Suprapubic skin (tissue), 4 donors: Measurements from ENCODE around the gene ADGRE3. TPM values are rescaled to one million over a fixed set of nuclear protein-coding genes. Genes with fewer than 3 reads are reported as not detected.
A peak's percentile ranks its signal among the peaks of the same experiment; 100 is the strongest.

Experiments used
- DNase-seq, 2 donors: peaks; one replicate each; pipeline ENCODE4 v3.0.0-alpha.2; 2019; ENCODE audit warnings: low spot score in 2 of 2
- H3K27ac ChIP-seq: fragments of 200-600 bp; sonication (generic); one replicate; pipeline ENCODE4 v1.5.1; 2019
- H3K27me3 ChIP-seq: fragments of 200-600 bp; sonication (generic); one replicate; pipeline ENCODE4 v1.5.1; 2019
- H3K36me3 ChIP-seq: fragments of 200-600 bp; sonication (generic); one replicate; pipeline ENCODE4 v1.5.1; 2019
- H3K4me1 ChIP-seq: fragments of 200-600 bp; sonication (generic); one replicate; pipeline ENCODE4 v1.5.1; 2019
- H3K4me3 ChIP-seq: fragments of 200-600 bp; sonication (generic); one replicate; pipeline ENCODE4 v1.5.1; 2019; ENCODE audit warnings: mild to moderate bottlenecking
- H3K9me3 ChIP-seq: fragments of 200-600 bp; sonication (generic); one replicate; pipeline ENCODE4 v1.5.1; 2019
- EP300 ChIP-seq: sonication (generic); formaldehyde crosslinking; IDR thresholded peaks from one replicate; pipeline ENCODE4 v1.6.1; 2017; ENCODE audit warnings: antibody characterized with exemption
- POLR2A ChIP-seq, 2 donors: fragments of 450-650 bp; IDR thresholded peaks; one replicate each; pipeline ENCODE4 v1.6.1; 2017; ENCODE audit warnings: antibody characterized with exemption in 2 of 2, mild to moderate bottlenecking in 2 of 2, moderate library complexity in 2 of 2
- POLR2AphosphoS5 ChIP-seq, 3 donors: sonication (generic); formaldehyde crosslinking; IDR thresholded peaks; one replicate each; pipeline ENCODE4 v1.6.1; 2017; ENCODE audit warnings: antibody characterized with exemption in 3 of 3
- WGBS: methylation state at CpG from one replicate; pipeline ENCODE4 v1.1.5; 2018; 5-methylcytosine and 5-hydroxymethylcytosine counted together
- total RNA-seq, 4 donors: library from RNA; depleted of rRNA; stranded (reverse); fragments of >200 nt; gene quantifications; one replicate each; pipeline ENCODE4 v1.1.0, GENCODE V29; 2016
- TF ChIP-seq, protein P1 (sequence below), 2 donors: fragments of 200-600 bp in 1 of 2; fragments of 450-650 bp in 1 of 2; sonication (generic) in 1 of 2; IDR thresholded peaks; one replicate each; pipeline ENCODE4 v1.5.1; 2016 to 2019; ENCODE audit warnings: antibody characterized with exemption in 2 of 2, mild to moderate bottlenecking in 1 of 2, moderate library complexity in 1 of 2

ADGRE3 gene
- total RNA-seq, 4 donors from 2014 or later: not detected

DNA sequence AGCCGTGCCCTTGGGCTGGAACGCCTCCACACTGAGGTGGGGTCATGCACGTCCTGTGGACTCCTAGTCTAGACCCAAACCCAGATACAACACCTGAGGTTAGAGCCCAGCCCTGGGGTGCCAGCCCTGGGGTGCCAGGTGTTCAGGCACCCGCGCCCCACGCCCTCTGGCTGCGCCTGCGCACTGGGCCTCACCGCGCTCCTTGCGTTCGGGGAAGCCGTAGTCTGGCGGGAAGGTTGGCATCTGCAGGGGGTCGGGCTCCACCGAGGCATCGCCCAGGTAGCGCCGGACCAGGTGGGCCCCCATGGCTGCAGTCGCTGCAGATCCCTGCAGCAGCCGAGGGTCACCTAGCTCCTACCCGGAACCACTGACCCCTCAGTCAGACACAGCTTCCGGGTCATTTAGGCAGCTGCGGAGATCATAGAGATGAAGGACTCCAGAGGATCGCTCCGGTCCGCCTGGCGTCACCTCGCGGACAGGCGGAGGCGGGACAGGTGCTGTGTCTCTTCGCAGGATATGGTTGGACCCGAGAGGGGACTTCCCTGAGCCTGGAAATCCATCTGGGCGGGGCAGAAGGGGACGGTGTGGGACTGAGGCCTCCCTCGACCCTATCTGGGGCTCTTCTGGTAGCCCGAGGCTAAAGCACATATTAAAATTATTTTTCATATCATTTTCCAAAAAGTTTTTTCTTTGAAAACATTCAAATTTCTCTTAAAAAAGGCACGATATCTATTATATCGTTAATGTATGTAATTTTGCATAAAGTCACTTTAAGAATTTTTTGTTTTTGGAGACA lies 102.8 kb downstream of the ADGRE3 start, which contains the start of gene NDUFB7:
NDUFB7 (minus strand) TSS at position 372 of the 796 bp plus-strand sequence; CDS start at position 306, 66 bp downstream.
- peak; percentile 94 for DNase-seq
- Histone ChIP-seq H3K9me3 (no peaks in the 10 kb centered on the region), H3K27me3 (no peaks in the 10 kb centered on the region), H3K27ac (peak within 1 kb of the TSS; percentile 83), H3K4me3 (peak within 1 kb of the TSS; percentile 73), H3K4me1 (peaks cover 25% of the 10 kb centered on the region), H3K36me3 (peaks cover 6% of the 10 kb centered on the region)
- 5% methylated on average over 21 of the region's 40 CpGs for WGBS
- TF ChIP-seq POLR2A (IDR thresholded peaks at IDR 0.05): peak in 1 of 2 donors; percentile 34
- TF ChIP-seq, protein P1, sequence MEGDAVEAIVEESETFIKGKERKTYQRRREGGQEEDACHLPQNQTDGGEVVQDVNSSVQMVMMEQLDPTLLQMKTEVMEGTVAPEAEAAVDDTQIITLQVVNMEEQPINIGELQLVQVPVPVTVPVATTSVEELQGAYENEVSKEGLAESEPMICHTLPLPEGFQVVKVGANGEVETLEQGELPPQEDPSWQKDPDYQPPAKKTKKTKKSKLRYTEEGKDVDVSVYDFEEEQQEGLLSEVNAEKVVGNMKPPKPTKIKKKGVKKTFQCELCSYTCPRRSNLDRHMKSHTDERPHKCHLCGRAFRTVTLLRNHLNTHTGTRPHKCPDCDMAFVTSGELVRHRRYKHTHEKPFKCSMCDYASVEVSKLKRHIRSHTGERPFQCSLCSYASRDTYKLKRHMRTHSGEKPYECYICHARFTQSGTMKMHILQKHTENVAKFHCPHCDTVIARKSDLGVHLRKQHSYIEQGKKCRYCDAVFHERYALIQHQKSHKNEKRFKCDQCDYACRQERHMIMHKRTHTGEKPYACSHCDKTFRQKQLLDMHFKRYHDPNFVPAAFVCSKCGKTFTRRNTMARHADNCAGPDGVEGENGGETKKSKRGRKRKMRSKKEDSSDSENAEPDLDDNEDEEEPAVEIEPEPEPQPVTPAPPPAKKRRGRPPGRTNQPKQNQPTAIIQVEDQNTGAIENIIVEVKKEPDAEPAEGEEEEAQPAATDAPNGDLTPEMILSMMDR (IDR thresholded peaks at IDR 0.05): peak; percentile 48 to 76
- TF ChIP-seq EP300: no peak
- peak in 2 of 3 donors; percentile 75 to 88 for TF ChIP-seq POLR2AphosphoS5 (IDR thresholded peaks at IDR 0.05)

DNA sequence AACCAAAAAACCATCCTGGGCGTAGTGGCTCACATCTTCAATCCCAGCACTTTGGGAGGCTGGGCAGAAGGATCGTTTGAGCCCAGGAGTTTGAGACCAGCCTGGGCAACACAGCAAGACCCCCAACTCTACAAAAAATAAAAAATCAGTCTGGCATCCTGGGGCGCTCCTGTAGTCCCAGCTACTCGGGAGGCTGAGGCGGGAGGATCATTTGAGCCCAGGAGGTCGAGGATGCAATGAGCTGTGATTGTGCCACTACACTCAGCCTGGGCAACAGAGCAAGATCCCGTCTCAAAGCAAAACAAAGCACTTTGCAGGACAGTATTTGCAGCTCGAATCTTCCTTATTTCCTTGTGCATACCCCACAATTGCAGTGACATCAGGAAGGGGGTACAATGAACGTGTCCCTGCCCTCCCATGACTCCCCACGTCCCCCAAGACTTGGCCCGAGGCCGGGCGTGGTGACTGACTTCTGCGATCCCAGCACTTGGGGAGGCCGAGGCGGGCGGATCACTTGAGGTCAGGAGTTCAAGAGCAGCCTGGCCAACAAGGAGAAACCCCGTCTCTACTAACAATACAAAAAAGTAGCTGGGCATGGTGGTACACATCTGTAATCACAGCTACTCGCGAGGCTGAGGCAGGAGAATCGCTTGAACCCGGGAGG lies 103.6 kb downstream of the ADGRE3 start:
- WGBS: 49% methylated on average over 21 of the region's 22 CpGs
- H3K27ac ChIP-seq: peak overlapping the region; percentile 83

More for the DNA sequence above, 103.6 kb downstream of the ADGRE3 start:
- Histone ChIP-seq H3K27me3 (no peaks in the 10 kb centered on the region), H3K36me3 (peaks cover 15% of the 10 kb centered on the region), H3K4me3 (peak overlapping the region; percentile 73), H3K9me3 (no peaks in the 10 kb centered on the region), H3K4me1 (peaks cover 25% of the 10 kb centered on the region)
- no peak for DNase-seq
- TF ChIP-seq POLR2A (IDR thresholded peaks at IDR 0.05) (no peak), POLR2AphosphoS5 (IDR thresholded peaks at IDR 0.05) (no peak), EP300 (no peak)
- TF ChIP-seq, protein P1 (IDR thresholded peaks at IDR 0.05): no peak

Other genes starting within 250 kb of the ADGRE3 start
- 10 to 100 TPM in 3 of 4 donors, 1 to 10 TPM in 1; 8.6 to 21.2 (median 14.9) TPM for gene PKN1, start 241.5 kb downstream of the ADGRE3 start, total RNA-seq
- under 1 TPM in 1 of 4 donors, not detected in 3; 0.47 TPM for gene PTGER1, start 199.5 kb downstream of the ADGRE3 start, total RNA-seq
- 100 to 1,000 TPM in 3 of 4 donors, 10 to 100 TPM in 1; 85.8 to 111 (median 105) TPM for gene GIPC1, start 178.7 kb downstream of the ADGRE3 start, total RNA-seq
- gene DNAJB1, start 156.4 kb downstream of the ADGRE3 start, total RNA-seq: 100 to 1,000 TPM in 3 of 4 donors, 10 to 100 TPM in 1; 54.5 to 197 (median 145) TPM
- gene TECR, start 145.2 kb downstream of the ADGRE3 start, total RNA-seq: 100 to 1,000 TPM; 111 to 176 (median 150) TPM
- 100 to 1,000 TPM; 196 to 394 (median 340) TPM for gene NDUFB7, start 102.8 kb downstream of the ADGRE3 start, total RNA-seq
- not detected for gene CLEC17A, start 91.8 kb downstream of the ADGRE3 start, total RNA-seq
- gene ZNF333, start 15.2 kb upstream of the ADGRE3 start, total RNA-seq: 10 to 100 TPM in 3 of 4 donors, 1 to 10 TPM in 1; 8.7 to 43.1 (median 16.8) TPM
- gene ADGRE2, start 103.7 kb upstream of the ADGRE3 start, total RNA-seq: 10 to 100 TPM in 3 of 4 donors, 1 to 10 TPM in 1; 8.1 to 14.3 (median 12.9) TPM
- 1 to 10 TPM in 3 of 4 donors, under 1 TPM in 1; 0.91 to 3.7 (median 2.7) TPM for gene OR7A5, start 160.3 kb upstream of the ADGRE3 start, total RNA-seq
- gene OR7C1, start 160.3 kb upstream of the ADGRE3 start, total RNA-seq: 10 to 100 TPM in 1 of 4 donors, 1 to 10 TPM in 3; 4.4 to 11.2 (median 5.1) TPM
- not detected for gene OR7A10, start 174.1 kb upstream of the ADGRE3 start, total RNA-seq
- gene OR7A17, start 211.3 kb upstream of the ADGRE3 start, total RNA-seq: not detected